Nucleus accumbens (tissue), 56 donors: ENCODE results near the gene C19orf53.
"Not testable (repeated sequence)": the region's sequence is repeated elsewhere in the genome, so short reads cannot be mapped to it uniquely, and the experiment has no call there.

Experiments used
- DNase-seq, 56 donors: peaks; one replicate each; lab custom pipeline; 2025; lab: John Stamatoyannopoulos, UW

Gene C19orf53

GRCh38 chr19:13762635-13763235, 11.5 kb upstream of the C19orf53 start:
- DNase-seq: no peak

GRCh38 chr19:13763265-13763664, 11.0 kb upstream of the C19orf53 start:
- DNase-seq: no peak

GRCh38 chr19:13764101-13764807, 10.0 kb upstream of the C19orf53 start, which contains the start of gene MRI1:
Gene MRI1 (plus strand): TSS chr19:13764522. CDS start chr19:13764589, 67 bp downstream.
- DNase-seq: peak in 54 of 56 donors; percentile 11 to 93 (median 67)

GRCh38 chr19:13764821-13765394, 9.3 kb upstream of the C19orf53 start:
- peak in 6 of 56 donors; percentile 3 to 22 (median 12) for DNase-seq

- DNase-seq: peak in 1 of 56 donors; percentile 6
Measured at GRCh38 chr19:13765395-13766094, 8.7 kb upstream of the C19orf53 start.

GRCh38 chr19:13766095-13766481, 8.2 kb upstream of the C19orf53 start:
- DNase-seq: no peak

- DNase-seq: no peak
Measured at GRCh38 chr19:13768510-13768909, 5.7 kb upstream of the C19orf53 start.

GRCh38 chr19:13770013-13770635, 4.1 kb upstream of the C19orf53 start:
- DNase-seq: no peak

- no peak for DNase-seq
Measured at GRCh38 chr19:13778398-13778797, 4.1 kb downstream of the C19orf53 start.

- no peak for DNase-seq
Measured at GRCh38 chr19:13778847-13779246, 4.6 kb downstream of the C19orf53 start.

GRCh38 chr19:13779794-13780193, 5.5 kb downstream of the C19orf53 start:
- DNase-seq: not testable (repeated sequence)

GRCh38 chr19:13781547-13781946, 7.3 kb downstream of the C19orf53 start:
- DNase-seq: peak in 13 of 56 donors; percentile 1 to 39 (median 11)

GRCh38 chr19:13782537-13782936, 8.3 kb downstream of the C19orf53 start:
- DNase-seq: no peak

- no peak for DNase-seq
Measured at GRCh38 chr19:13783565-13784500, 9.6 kb downstream of the C19orf53 start.

- peak in 39 of 56 donors; percentile 5 to 76 (median 34) for DNase-seq
Measured at GRCh38 chr19:13784731-13785452, 10.6 kb downstream of the C19orf53 start.

- no peak for DNase-seq
Measured at GRCh38 chr19:13788991-13789390, 14.7 kb downstream of the C19orf53 start.

- DNase-seq: no peak
Measured at GRCh38 chr19:13790354-13790753, 16.1 kb downstream of the C19orf53 start.

GRCh38 chr19:13793317-13793716, 19.1 kb downstream of the C19orf53 start:
- not testable (repeated sequence) for DNase-seq

- DNase-seq: peak in 8 of 56 donors; percentile 2 to 52 (median 10)
Measured at GRCh38 chr19:13794398-13794756, 20.1 kb downstream of the C19orf53 start.
